ENCODE data around the gene SCARB1. TPM values are rescaled to one million over a fixed set of nuclear protein-coding genes. Genes with fewer than 3 reads are reported as not detected.

The SCARB1 gene
- total and polyA plus RNA-seq, 2 of the 13 experiments (the other 11 are each of a cell fraction or from before 2014, with no cell fraction given) = 63.4 to 160 TPM

GRCh38 chr12:124863416-124864325, at the start of gene SCARB1 (continued):
- TF ChIP-seq HMGXB3 (CRISPR knock-in tag; IDR thresholded peaks at IDR 0.05; ENCODE audit: borderline replicate concordance) (peak; percentile 72; the same call in 1 of the 2 replicates), HNRNPL (IDR thresholded peaks at IDR 0.05; ENCODE audit: low read depth, low read length) (0 out of 2 replicates have a peak, but pooled peaks have one; percentile 1), KDM6A (CRISPR knock-in tag; IDR thresholded peaks at IDR 0.05; ENCODE audit: low read depth) (no peak), SRY (CRISPR knock-in tag; IDR thresholded peaks at IDR 0.05) (peak; percentile 53; the same call in 1 of the 2 replicates), PAX8 (CRISPR knock-in tag; IDR thresholded peaks at IDR 0.05; ENCODE audit: borderline replicate concordance) (peak; percentile 91; the same call in 1 of the 2 replicates), ZNF317 (CRISPR knock-in tag; IDR thresholded peaks at IDR 0.05) (no peak), MLXIP (CRISPR knock-in tag; IDR thresholded peaks at IDR 0.05; ENCODE audit: borderline replicate concordance) (no peak), MAFG (CRISPR knock-in tag; IDR thresholded peaks at IDR 0.05) (no peak), GMEB2 (CRISPR knock-in tag; IDR thresholded peaks at IDR 0.05; ENCODE audit: low read depth) (no peak), MYNN (CRISPR knock-in tag; IDR thresholded peaks at IDR 0.05; ENCODE audit: low read depth) (no peak), ZNF350 (CRISPR knock-in tag; IDR thresholded peaks at IDR 0.05; ENCODE audit: borderline replicate concordance, low read depth) (no peak; the same call in 1 of the 2 replicates), EHMT2 (IDR thresholded peaks at IDR 0.05; ENCODE audit: borderline replicate concordance, low read depth, low read length) (no peak), ZNF441 (CRISPR knock-in tag; IDR thresholded peaks at IDR 0.05; ENCODE audit: borderline replicate concordance) (peak; percentile 65; the same call in 1 of the 2 replicates), SALL2 (CRISPR knock-in tag; IDR thresholded peaks at IDR 0.05) (peak; percentile 81), IRX3 (CRISPR knock-in tag; IDR thresholded peaks at IDR 0.05; ENCODE audit: borderline replicate concordance, low read depth) (peak; percentile 52; the same call in 1 of the 2 replicates)
